T-helper 2 cell treated with Interferon-gamma antibody and Interleukin-4, amounts not matched to agents 100 ng/mL and 5 ng/mL, for 36 hours (primary cell): ENCODE results near the gene TMCO4. TPM values are rescaled to one million over a fixed set of nuclear protein-coding genes. Genes with fewer than 3 reads are reported as not detected.

Experiments used
- intact Hi-C: fragments of 100-400 bp; cut with micrococcal nuclease; formaldehyde crosslinking; loops from one replicate; pipeline ENCODE4 v1.15.1; 2023
- total RNA-seq: library from RNA; stranded (reverse); gene quantifications from 2 replicates; pipeline ENCODE4 v1.2.3, GENCODE V29; 2022

Gene TMCO4
- total RNA-seq, 1 donor from 2014 or later: 14.7 TPM

- intact Hi-C loops: loop anchor here (5.0 kb wide), 1 partner anchor 150 kb away; no protein-coding TSS in a partner anchor
These were observed 137.4 kb downstream of the TMCO4 start for GRCh38 chr1:19662313-19662712.

DNA sequence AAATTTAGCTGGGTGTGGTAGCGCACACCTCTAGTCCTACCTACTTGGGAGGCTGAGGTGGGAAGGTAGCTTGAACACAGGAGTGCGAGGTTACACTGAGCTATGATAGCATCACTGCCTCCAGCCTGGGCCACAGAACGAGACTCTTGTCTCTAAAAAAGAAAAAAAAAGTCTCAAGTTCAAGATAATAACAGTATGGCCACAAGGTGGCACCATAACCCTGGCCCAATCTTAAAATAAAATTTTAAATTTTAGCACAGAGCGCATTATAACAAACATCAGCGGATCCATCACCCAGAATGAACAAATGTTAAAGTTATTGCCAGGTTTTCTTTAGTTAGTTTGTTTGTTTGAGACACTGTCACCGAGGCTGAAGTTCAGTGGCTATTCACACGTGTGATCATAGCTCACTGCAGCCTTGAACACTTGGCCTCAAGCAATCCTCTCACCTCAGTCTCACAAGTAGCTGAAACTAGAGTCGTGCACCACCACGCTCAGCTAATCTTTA is 137.9 kb downstream of the TMCO4 start:
- intact Hi-C loops: loop anchor here (2.0 to 5.0 kb wide), 2 partner anchors 43 to 151 kb away; no protein-coding TSS in a partner anchor

DNA sequence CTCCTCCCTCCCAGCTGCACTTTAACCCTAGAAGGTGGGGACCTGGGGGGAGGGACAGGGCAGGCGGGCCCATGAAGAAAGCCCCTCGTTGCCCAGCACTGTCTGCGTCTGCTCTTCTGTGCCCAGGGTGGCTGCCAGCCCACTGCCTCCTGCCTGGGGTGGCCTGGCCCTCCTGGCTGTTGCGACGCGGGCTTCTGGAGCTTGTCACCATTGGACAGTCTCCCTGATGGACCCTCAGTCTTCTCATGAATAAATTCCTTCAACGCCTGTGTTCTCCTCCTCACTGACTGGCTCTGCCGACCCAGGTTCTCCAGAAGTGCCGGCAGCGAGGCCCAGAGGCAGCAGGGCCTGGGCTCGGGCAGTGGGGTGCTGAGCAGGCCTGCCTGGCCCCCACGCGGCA is 141.5 kb downstream of the TMCO4 start:
- intact Hi-C loops: loop anchor here (10.0 kb wide), 1 partner anchor 483 kb away; no protein-coding TSS in a partner anchor

GRCh38 chr1:19657511-19657910 is 142.2 kb downstream of the TMCO4 start:
- intact Hi-C loops: loop anchor here (10.0 kb wide), 1 partner anchor 483 kb away; no protein-coding TSS in a partner anchor

- intact Hi-C loops: loop anchor here (10.0 kb wide), 1 partner anchor 482 kb away; no protein-coding TSS in a partner anchor
These were observed 142.8 kb downstream of the TMCO4 start for GRCh38 chr1:19656780-19657466.

GRCh38 chr1:19656134-19656779 is 143.5 kb downstream of the TMCO4 start:
- intact Hi-C loops: loop anchor here (10.0 kb wide), 1 partner anchor 481 kb away; no protein-coding TSS in a partner anchor

DNA sequence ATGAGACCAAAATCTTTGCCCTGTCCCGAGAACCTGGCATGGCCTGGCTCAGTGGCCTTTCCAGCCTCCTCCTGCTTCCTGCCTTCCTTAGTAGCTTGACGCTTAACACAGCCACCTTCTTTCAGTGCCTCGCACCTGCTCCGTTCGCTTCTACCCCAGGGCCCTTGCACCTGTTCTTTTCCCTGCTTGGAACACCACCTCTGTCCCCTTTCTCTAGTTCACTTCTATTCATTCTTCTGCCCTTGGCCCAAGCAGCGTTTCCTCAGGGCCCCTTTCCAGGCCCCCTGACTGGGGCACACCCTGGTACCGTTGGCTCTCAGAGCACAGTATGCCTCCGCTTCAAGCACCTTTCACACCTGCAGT is 144.0 kb downstream of the TMCO4 start:
- intact Hi-C loops: loop anchor here (10.0 kb wide), 1 partner anchor 481 kb away; no protein-coding TSS in a partner anchor

GRCh38 chr1:19654886-19655717 is 144.6 kb downstream of the TMCO4 start:
- intact Hi-C loops: loop anchor here (5.0 to 10.0 kb wide), 4 partner anchors 73 to 480 kb away; partner anchors contain the start of genes AKR7A2 and SLC66A1

- intact Hi-C loops: loop anchor here (5.0 to 10.0 kb wide), 4 partner anchors 72 to 480 kb away; partner anchors contain the start of genes AKR7A2 and SLC66A1
These were observed 145.3 kb downstream of the TMCO4 start for GRCh38 chr1:19654386-19654785.

- intact Hi-C loops: loop anchor here (5.0 to 10.0 kb wide), 4 partner anchors 69 to 476 kb away; partner anchors contain the start of genes AKR7A2 and SLC66A1
These were observed 148.5 kb downstream of the TMCO4 start for GRCh38 chr1:19651141-19651737.

DNA sequence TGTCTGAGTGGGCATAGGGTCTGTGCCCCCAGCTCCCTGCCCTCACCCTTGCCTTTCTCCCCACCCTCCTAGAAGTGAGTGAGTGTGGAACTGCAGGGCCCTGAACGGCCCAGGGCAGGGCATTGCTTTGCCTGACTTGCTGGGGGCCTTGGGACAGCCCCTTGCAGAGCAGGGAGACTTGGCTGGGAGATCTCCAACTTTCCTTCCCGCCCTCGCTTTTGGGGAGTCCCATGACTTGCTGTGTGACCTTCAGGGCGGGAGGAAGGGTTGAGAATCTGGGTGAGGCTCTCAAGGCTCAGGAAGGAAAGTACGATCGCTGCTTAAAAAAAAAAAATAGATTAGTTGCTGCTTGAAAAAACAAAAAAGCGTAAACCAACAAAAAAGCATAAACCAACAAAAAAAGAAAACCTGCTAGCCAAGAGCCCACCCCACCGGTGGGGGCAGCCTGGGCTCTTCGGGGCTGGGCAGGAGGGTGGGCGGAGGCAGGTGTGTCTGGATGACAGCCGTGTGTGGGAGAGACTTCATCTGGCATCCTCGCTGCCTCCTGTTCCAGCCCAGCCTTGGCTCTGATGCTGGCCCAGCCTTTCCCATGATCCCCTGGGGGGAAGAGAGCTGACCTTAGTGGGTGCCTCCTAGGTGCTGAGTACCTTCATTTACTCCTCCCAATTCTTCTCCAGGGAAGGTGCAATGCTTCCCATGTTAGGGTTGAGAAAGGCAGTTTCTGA is 149.1 kb downstream of the TMCO4 start:
- intact Hi-C loops: loop anchor here (5.0 to 10.0 kb wide), 4 partner anchors 68 to 476 kb away; partner anchors contain the start of genes AKR7A2 and SLC66A1

GRCh38 chr1:19648689-19649088 is 151.0 kb downstream of the TMCO4 start:
- intact Hi-C loops: no loop called here

DNA sequence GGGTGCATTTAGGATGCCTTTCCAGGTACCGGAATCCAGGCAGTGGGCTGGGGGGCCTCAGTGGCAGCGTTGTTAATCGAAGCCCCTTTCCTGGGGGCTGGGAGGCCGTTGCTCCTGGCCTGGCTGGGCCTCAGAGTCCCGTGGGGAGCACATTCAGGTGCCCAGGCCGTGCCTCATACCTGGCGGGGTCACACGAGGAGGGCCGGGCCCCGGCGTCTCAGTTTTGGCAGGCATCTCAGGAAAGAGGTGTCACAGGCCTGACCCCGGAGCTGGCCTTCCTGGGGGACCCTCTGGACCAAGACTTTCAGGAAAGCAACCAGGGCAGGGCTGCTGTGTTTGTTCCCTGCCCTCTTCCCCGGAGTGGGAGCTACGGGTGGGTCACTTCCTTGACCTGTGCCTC is 151.5 kb downstream of the TMCO4 start:
- intact Hi-C loops: no loop called here

GRCh38 chr1:19647643-19648042 is 152.1 kb downstream of the TMCO4 start:
- intact Hi-C loops: no loop called here

DNA sequence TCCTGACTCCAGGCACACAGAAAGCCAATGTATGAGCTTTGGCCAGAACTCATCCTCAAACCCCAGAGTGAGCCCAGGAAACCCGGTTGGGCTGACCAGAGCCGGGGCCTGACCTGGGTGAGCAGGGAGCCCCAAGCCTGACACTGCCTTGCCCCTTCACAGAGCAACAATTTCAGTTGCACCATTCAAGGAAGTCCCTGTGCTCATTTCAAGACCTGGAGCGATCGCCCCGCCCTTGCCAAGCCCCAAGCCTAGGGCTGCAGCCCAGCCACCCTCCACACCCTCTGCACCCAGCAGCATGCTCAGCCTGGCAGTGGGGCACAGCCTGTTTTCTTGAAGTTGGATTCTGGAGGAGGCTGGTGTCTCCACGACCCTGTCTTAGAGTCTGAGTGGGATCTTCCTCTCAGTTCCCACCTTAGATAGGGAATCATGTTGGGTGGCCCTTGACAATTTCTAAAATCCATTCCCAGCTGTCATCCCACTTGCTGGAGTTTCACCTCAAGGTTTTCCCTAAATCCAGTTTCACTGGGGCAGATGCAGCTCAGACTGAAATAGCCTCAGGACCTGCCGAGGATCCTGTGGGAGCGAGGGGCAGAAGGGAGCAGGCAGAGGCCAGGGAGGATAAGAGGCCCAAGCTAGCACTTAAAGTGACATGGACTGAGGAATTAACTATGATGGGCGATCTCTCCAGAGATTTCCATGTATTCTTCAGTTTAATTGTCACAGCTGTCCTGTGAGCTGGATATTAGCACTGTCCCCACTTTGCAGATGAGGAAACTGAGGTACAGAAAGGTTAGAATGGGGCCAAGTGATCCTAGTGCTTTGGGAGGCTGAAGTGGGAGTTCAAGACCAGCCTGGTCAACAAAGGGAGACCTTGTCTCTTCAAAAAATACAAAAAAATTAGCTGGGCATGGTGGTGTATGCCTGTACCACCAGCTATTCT is 153.1 kb downstream of the TMCO4 start:
- intact Hi-C loops: no loop called here

- intact Hi-C loops: no loop called here
These were observed 154.1 kb downstream of the TMCO4 start for GRCh38 chr1:19645411-19646251.

DNA sequence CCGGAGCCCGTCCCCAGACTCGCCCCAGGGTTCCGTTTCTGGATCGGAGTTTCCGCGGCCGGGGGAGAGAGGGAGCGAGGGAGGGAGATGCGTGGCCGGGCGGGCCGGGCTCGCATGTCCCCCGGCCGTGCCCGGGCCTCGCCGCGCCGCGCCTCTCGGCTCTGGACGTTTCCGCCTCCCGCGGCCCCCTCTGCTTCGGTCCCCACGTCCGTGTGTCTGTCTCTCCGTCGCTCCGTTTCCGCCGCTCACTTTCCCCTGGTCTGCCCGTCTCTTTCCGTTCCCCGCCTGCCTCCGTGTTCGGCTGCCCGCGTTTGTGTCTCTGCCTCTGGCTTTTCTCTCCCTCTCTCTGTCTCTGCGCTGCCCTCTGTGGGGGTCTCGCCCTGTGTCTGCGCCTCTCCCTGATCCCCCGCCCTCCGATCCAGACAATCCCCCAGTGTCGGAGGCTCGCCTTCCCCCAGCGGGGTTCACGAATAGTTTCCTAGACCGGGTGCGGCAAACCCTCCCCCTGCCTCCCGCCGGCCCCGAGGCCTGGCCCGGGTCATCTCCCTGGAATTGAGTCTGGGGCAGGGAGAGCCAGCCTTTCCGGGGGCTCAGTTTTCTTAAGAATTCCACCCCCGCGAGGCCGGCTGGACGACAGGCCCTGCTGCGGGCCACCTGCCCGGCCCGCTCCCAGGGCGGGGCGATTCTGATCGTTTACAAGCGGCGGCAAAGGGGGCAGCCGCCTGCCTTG is 154.9 kb downstream of the TMCO4 start:
- intact Hi-C loops: loop anchor here (1.0 kb wide), 1 partner anchor 48 kb away; no protein-coding TSS in a partner anchor
